DND-41 (cell line): ENCODE measurements around the gene LCN1.

Source experiments
- ATAC-seq: fragments of 200-7000 bp; cut with Tn5 transposase; 3 replicates; pipeline ENCODE4 v1.9.1; 2021; ENCODE audit warnings: low read depth; ENCODE audit not compliant: insufficient read depth
- DNase-seq: peaks from one replicate; pipeline ENCODE4 v3.0.0-alpha.2; 2020
- H2AFZ ChIP-seq: 2 replicates; pipeline ENCODE4 v1.6.0; 2012; ENCODE audit warnings: low read depth, low read length
- H3K27ac ChIP-seq: 2 replicates; pipeline ENCODE4 v1.5.1; 2012; ENCODE audit warnings: low read length, inconsistent platforms
- H3K27me3 ChIP-seq: fragments of 200-600 bp; sonication (generic); 2 replicates; pipeline ENCODE4 v1.6.0; 2012; ENCODE audit warnings: low read length, mild to moderate bottlenecking, inconsistent platforms; ENCODE audit not compliant: insufficient read depth, poor library complexity
- H3K36me3 ChIP-seq: 2 replicates; pipeline ENCODE4 v1.5.1; 2012; ENCODE audit warnings: low read length, inconsistent platforms; ENCODE audit not compliant: insufficient read depth
- H3K4me1 ChIP-seq: 2 replicates; pipeline ENCODE4 v1.5.1; 2012; ENCODE audit warnings: mild to moderate bottlenecking, low read length; ENCODE audit not compliant: insufficient read depth
- H3K4me2 ChIP-seq: 2 replicates; pipeline ENCODE4 v1.6.0; 2012; ENCODE audit warnings: mild to moderate bottlenecking, moderate library complexity, low read length, inconsistent platforms; ENCODE audit not compliant: insufficient read depth
- H3K4me3 ChIP-seq, 2 experiments: fragments of 200-600 bp in 1 of 2; shearing (Covaris generic) in 1 of 2; 2 replicates each; pipeline ENCODE4 v1.5.1; 2012 to 2016; ENCODE audit warnings: inconsistent platforms in 2 of 2, low read length in 2 of 2, mild to moderate bottlenecking in 2 of 2, low read depth in 1 of 2, moderate library complexity in 1 of 2
- H3K79me2 ChIP-seq: 2 replicates; pipeline ENCODE4 v1.6.0; 2012; ENCODE audit warnings: low read length, inconsistent platforms; ENCODE audit not compliant: insufficient read depth
- H3K9ac ChIP-seq: 2 replicates; pipeline ENCODE4 v1.6.0; 2012; ENCODE audit warnings: low read depth, mild to moderate bottlenecking, inconsistent platforms, low read length, moderate library complexity
- H3K9me3 ChIP-seq: 2 replicates; pipeline ENCODE4 v1.5.1; 2012; ENCODE audit warnings: low read length, moderate library complexity, mild to moderate bottlenecking, inconsistent platforms; ENCODE audit not compliant: insufficient read depth, severe bottlenecking
- H4K20me1 ChIP-seq: 2 replicates; pipeline ENCODE4 v1.6.0; 2012; ENCODE audit warnings: low read length; ENCODE audit not compliant: insufficient read depth
- EZH2 ChIP-seq: IDR thresholded peaks from 3 replicates; pipeline ENCODE4 v1.6.1; 2012; ENCODE audit warnings: borderline replicate concordance, low read depth, mild to moderate bottlenecking, moderate library complexity, low read length, inconsistent platforms; ENCODE audit not compliant: severe bottlenecking
- TF ChIP-seq, protein P1 (sequence below): IDR thresholded peaks from 2 replicates; pipeline ENCODE4 v1.5.1; 2012; ENCODE audit warnings: borderline replicate concordance, low read length, moderate library complexity, mild to moderate bottlenecking; ENCODE audit not compliant: poor library complexity, severe bottlenecking; ENCODE audit errors: extremely low read depth

Gene LCN1

GRCh38 chr9:135485385-135485784, 35.9 kb upstream of the LCN1 start:
- no peaks in the 10 kb centered on the region for H3K9me3 ChIP-seq
- ATAC-seq (no peak), DNase-seq (no peak)
- H3K4me2 ChIP-seq, result no peak overlapping the region
- no peak overlapping the region for H2AFZ ChIP-seq
- no peak overlapping the region for H3K4me3 ChIP-seq
- H3K27ac ChIP-seq, result no peak overlapping the region
- H3K4me1 ChIP-seq, result no peaks in the 10 kb centered on the region
- H3K9ac ChIP-seq, result no peak overlapping the region
- H3K27me3 ChIP-seq, result no peaks in the 10 kb centered on the region
- H3K79me2 ChIP-seq, result no peaks in the 10 kb centered on the region
- H3K36me3 ChIP-seq, result no peaks in the 10 kb centered on the region
- H4K20me1 ChIP-seq, result no peaks in the 10 kb centered on the region
- TF ChIP-seq EZH2, result no peak
- TF ChIP-seq, protein P1, sequence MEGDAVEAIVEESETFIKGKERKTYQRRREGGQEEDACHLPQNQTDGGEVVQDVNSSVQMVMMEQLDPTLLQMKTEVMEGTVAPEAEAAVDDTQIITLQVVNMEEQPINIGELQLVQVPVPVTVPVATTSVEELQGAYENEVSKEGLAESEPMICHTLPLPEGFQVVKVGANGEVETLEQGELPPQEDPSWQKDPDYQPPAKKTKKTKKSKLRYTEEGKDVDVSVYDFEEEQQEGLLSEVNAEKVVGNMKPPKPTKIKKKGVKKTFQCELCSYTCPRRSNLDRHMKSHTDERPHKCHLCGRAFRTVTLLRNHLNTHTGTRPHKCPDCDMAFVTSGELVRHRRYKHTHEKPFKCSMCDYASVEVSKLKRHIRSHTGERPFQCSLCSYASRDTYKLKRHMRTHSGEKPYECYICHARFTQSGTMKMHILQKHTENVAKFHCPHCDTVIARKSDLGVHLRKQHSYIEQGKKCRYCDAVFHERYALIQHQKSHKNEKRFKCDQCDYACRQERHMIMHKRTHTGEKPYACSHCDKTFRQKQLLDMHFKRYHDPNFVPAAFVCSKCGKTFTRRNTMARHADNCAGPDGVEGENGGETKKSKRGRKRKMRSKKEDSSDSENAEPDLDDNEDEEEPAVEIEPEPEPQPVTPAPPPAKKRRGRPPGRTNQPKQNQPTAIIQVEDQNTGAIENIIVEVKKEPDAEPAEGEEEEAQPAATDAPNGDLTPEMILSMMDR, result no peak

DNA sequence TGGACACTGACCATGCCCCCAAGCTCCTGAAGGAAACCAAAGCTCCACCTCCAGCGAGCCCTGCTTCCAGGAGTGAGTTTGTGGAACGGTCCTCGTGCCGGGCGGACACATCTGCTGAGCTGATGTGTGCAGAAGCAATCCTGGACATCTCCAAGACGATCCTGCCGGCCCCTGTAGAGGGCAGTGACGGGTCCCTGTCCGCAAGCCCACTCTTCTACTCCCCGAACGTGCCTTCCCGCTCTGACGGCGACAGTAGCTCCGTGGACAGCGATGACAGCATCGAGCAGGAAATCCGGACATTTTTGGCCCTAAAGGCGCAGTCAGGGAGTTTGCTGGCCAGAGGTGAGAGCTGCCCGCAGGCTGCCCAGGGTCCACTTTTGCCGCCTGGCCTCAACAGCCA, 35.4 kb upstream of the LCN1 start:
- H3K4me1 ChIP-seq, result no peaks in the 10 kb centered on the region
- no peak overlapping the region for H3K27ac ChIP-seq
- ATAC-seq (no peak), DNase-seq (no peak)
- H3K9ac ChIP-seq, result no peak overlapping the region
- no peak overlapping the region for H3K4me2 ChIP-seq
- no peaks in the 10 kb centered on the region for H4K20me1 ChIP-seq
- H3K27me3 ChIP-seq, result no peaks in the 10 kb centered on the region
- H3K9me3 ChIP-seq, result no peaks in the 10 kb centered on the region
- TF ChIP-seq EZH2, result no peak
- TF ChIP-seq, protein P1, result no peak
- no peaks in the 10 kb centered on the region for H3K36me3 ChIP-seq
- H3K4me3 ChIP-seq, result no peak overlapping the region
- H2AFZ ChIP-seq, result no peak overlapping the region
- no peaks in the 10 kb centered on the region for H3K79me2 ChIP-seq

DNA sequence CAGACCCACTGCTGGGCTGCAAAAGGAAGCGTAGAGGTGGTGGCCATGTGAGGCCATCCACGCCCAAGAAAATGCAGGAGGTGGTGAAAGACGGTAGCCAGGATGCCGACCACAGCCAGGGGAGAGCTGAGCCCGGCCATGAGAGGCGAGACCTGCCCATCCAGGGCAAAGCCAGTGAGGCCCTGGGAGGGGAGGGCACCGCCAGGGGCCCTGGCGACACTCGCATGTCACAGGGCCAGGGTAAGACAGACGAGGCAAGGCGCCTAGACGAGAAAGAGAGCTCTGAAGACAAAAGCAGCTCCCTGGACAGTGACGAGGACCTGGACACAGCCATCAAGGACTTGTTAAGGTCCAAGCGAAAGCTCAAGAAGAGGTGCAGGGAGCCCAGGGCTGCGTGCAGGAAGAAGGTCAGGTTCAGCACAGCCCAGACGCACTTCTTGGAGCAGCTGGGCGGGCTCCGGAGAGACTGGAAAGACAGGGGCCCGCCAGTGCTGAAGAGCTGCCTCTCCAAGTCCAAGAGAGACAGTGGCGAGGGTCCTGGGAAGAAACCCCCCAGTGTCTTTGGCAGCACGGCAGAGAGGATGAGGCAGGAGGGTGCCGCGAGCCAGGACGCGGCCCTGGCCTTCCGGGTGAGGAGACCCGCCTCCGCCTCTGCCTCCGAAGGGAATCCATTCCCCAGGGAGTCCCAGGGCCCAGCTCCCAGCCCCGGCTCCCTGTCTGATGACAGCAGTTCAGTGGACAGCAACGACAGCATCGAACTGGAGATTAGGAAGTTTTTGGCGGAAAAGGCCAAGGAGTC, 34.8 kb upstream of the LCN1 start:
- Histone ChIP-seq H3K4me2 (no peak overlapping the region), H3K9ac (no peak overlapping the region), H3K9me3 (no peaks in the 10 kb centered on the region), H4K20me1 (no peaks in the 10 kb centered on the region), H3K4me3 (no peak overlapping the region), H2AFZ (no peak overlapping the region), H3K36me3 (no peaks in the 10 kb centered on the region), H3K4me1 (no peaks in the 10 kb centered on the region), H3K27ac (no peak overlapping the region), H3K79me2 (no peaks in the 10 kb centered on the region), H3K27me3 (no peaks in the 10 kb centered on the region)
- DNase-seq, result no peak
- TF ChIP-seq, protein P1, result no peak
- ATAC-seq, result no peak
